ENCODE measurements around the gene CCDC85C. TPM values are rescaled to one million over a fixed set of nuclear protein-coding genes. Genes with fewer than 3 reads are reported as not detected.

Gene CCDC85C
- total RNA-seq, 1 donor from 2014 or later = 41.0 TPM

DNA sequence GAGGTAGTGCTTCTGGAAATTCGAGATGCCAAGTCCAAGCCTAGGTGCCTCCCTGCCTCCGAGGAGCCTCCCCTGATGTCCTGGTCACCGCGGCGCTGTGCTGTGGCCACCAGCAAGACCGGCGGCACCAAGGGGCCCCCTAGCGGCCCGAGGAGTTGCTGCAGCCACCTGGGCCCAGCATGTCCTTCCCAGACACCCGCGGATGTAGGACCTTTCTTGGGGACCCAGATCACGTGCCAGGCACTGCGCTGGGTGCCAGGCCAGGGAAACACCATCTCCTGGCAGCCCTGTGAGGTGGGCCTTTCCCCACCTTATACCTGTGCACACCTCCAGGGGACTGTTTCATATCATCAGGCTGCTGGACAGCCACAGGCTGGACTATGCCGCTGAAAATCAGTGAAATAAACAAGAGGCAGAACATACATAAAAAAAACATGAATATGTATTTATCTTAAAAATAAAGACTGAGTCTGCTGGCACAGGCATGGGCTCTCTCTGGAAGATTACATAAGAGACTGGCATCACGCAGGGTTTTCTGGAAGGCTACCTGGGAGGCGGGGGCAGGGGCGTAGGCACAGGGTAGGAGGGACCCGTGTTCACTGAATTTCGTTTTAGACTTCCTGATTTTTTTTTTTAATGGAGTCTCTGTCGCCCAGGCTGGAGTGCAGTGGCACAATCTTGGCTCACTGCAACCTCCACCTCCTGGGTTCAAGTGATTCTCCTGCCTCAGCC is 25.0 kb upstream of the CCDC85C start:
- intact Hi-C loops (cut with micrococcal nuclease) = loop anchor here (2.0 kb wide), 1 partner anchor 110 kb away; no protein-coding TSS in a partner anchor
- H3K36me3 ChIP-seq = no peaks in the 10 kb centered on the region
- DNase-seq = peak; percentile 76
- no peak overlapping the region for H3K4me3 ChIP-seq
- H3K27ac ChIP-seq (replicated peaks) = no peak overlapping the region
- TF ChIP-seq CTCF (IDR thresholded peaks at IDR 0.05; ENCODE audit: borderline replicate concordance) = peak; percentile 99
- peaks cover 7% of the 10 kb centered on the region for H3K4me1 ChIP-seq
- H3K9me3 ChIP-seq (replicated peaks) = no peaks in the 10 kb centered on the region
- H3K27me3 ChIP-seq (ENCODE audit: low read depth) = no peaks in the 10 kb centered on the region

DNA sequence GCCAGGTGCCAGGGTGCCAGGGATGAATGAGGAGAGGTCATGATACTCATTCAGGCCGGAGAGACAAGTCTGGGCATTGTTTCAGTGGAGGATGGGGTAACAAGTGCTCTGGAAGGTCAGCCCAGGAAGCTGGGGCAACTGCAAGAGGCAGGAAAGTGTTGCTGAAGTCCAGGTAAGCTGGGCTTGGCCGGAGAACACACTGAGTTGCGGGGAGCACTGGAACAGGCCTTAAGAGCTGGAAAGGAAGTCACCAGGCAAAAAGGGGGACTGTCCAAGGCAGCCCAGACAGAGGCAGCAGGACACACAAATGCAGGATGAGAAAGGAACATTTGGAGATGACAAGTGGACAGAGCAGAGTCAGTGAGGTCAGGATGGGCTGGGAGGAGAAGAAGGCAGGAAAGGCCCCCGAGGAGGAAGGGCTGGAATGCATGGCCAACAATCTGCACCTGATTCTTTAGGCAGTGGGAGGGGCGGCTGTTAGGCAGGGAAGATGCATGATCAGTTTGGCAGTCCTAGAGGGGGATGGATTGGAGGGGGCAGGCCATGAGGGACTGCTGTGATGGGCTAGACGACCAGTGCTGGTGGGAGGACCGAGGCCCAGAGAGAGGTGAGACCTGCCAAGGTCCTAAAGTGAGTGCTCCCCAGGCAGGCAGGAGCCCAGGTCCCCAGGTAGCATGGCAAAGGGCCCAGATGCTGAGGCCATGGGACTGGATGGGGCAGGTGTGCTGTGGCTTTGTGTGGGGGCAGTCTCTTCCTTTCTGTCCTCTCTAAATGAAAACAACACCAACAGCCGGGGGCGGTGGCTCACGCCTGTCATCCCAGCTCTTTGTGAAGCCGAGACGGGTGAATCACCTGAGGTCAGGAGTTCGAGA is 23.7 kb upstream of the CCDC85C start:
- TF ChIP-seq CTCF (IDR thresholded peaks at IDR 0.05; ENCODE audit: borderline replicate concordance) = no peak
- no peak for DNase-seq
- peaks cover 7% of the 10 kb centered on the region for H3K4me1 ChIP-seq
- H3K27ac ChIP-seq (replicated peaks) = no peak overlapping the region
- no peaks in the 10 kb centered on the region for H3K36me3 ChIP-seq
- intact Hi-C loops (cut with micrococcal nuclease) = loop anchor here (2.0 kb wide), 1 partner anchor 109 kb away; no protein-coding TSS in a partner anchor
- no peak overlapping the region for H3K4me3 ChIP-seq
- H3K9me3 ChIP-seq (replicated peaks) = no peaks in the 10 kb centered on the region
- no peaks in the 10 kb centered on the region for H3K27me3 ChIP-seq (ENCODE audit: low read depth)

GRCh38 chr14:99627100-99627499 is 23.1 kb upstream of the CCDC85C start:
- H3K27ac ChIP-seq (replicated peaks) = no peak overlapping the region
- H3K36me3 ChIP-seq = no peaks in the 10 kb centered on the region
- intact Hi-C loops (cut with micrococcal nuclease) = no loop called here
- TF ChIP-seq CTCF (IDR thresholded peaks at IDR 0.05; ENCODE audit: borderline replicate concordance) = no peak
- no peak overlapping the region for H3K4me3 ChIP-seq
- peaks cover 7% of the 10 kb centered on the region for H3K4me1 ChIP-seq
- H3K27me3 ChIP-seq (ENCODE audit: low read depth) = no peaks in the 10 kb centered on the region
- H3K9me3 ChIP-seq (replicated peaks) = no peaks in the 10 kb centered on the region
- DNase-seq = no peak

GRCh38 chr14:99626041-99626648 is 22.1 kb upstream of the CCDC85C start:
- Histone ChIP-seq H3K27ac (replicated peaks) (no peak overlapping the region), H3K4me3 (no peak overlapping the region), H3K9me3 (replicated peaks) (no peaks in the 10 kb centered on the region), H3K4me1 (peaks cover 7% of the 10 kb centered on the region), H3K27me3 (ENCODE audit: low read depth) (no peaks in the 10 kb centered on the region), H3K36me3 (no peaks in the 10 kb centered on the region)
- TF ChIP-seq CTCF (IDR thresholded peaks at IDR 0.05; ENCODE audit: borderline replicate concordance) = no peak
- intact Hi-C loops (cut with micrococcal nuclease) = no loop called here
- no peak for DNase-seq

DNA sequence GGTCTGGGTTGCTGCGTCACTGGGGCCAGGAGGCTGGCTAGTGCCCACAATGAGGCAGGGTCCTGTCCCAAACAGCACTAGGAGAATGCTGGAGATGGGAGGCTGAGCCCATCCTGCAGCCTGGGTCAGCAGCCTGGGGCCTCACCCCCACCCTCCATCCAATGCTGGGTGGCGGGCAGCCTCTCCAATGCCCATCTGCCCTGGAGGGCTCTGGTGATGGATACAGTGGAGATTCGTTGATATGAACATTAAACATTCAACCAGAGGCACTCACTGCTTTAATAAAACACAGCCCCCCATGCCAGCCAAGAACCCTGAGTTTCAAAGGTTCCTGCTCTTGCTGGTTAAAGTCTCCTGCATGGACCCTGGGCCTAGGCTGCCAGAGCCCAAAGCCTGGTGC is 21.5 kb upstream of the CCDC85C start:
- intact Hi-C loops (cut with micrococcal nuclease) = no loop called here
- H3K36me3 ChIP-seq = no peaks in the 10 kb centered on the region
- no peak for DNase-seq

More for the DNA sequence above, 21.5 kb upstream of the CCDC85C start:
- Histone ChIP-seq H3K27me3 (ENCODE audit: low read depth) (no peaks in the 10 kb centered on the region), H3K27ac (replicated peaks) (no peak overlapping the region), H3K9me3 (replicated peaks) (no peaks in the 10 kb centered on the region), H3K4me1 (peaks cover 9% of the 10 kb centered on the region), H3K4me3 (no peak overlapping the region)
- TF ChIP-seq CTCF (IDR thresholded peaks at IDR 0.05; ENCODE audit: borderline replicate concordance) = no peak
